Left hindlimb (tissue), 1 donor: Measurements from ENCODE around the gene CLIC5.
A peak's percentile ranks its signal among the peaks of the same experiment; 100 is the strongest.
"Not testable (repeated sequence)": the region's sequence is repeated elsewhere in the genome, so short reads cannot be mapped to it uniquely, and the experiment has no call there.

Source experiments
- DNase-seq: peaks from one replicate; pipeline ENCODE4 v3.0.0-alpha.2; 2018

Gene CLIC5

DNA sequence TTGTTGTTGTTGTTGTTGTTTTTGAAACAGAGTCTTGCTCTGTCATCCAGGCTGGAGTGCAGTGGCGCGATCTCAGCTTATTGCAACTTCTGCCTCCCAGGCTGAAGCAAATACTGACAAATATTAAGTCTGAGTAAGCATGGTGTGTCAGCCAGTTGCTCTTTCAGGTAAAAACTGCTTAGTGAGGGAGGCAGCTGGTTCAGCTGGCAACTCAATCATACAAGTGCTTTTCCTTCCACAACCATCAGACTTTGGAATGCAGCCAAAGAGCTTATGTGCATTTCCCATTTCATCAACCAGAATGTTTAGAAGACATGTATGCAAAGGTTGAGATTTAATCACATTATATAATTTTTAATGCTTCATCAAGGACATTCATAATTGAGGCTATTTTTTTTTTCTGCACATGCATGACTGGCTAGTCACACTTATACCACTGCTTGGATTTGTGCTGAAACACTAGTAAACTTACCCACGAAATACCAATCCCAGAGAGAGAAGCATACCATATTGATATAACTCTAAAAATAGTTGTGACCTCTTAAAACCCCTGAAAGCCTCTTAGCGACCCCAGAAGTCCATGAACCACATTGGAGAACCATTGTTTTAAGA, 56.0 kb downstream of the CLIC5 start:
- no peak for DNase-seq

GRCh38 chr6:45956663-45957062, 59.0 kb downstream of the CLIC5 start:
- DNase-seq = no peak

DNA sequence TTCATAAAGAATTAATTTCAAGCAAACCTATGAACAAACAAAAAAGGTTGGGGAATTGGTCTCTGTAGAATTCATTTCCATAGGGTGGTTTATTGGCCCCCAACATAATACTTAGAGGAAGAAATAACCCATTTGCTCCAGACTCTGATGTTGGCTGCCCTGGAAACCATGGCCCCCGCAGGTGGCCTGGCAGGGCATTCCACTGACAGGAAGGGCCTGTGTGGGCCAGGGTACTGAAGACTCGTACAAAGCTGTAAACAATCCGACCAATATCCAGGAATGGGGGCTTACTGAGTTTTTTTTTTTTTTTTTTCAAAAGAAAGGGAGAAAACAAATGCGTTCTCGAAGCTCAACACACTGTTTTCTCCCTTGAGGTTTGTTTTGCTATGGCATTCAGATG, 59.5 kb downstream of the CLIC5 start:
- no peak for DNase-seq

DNA sequence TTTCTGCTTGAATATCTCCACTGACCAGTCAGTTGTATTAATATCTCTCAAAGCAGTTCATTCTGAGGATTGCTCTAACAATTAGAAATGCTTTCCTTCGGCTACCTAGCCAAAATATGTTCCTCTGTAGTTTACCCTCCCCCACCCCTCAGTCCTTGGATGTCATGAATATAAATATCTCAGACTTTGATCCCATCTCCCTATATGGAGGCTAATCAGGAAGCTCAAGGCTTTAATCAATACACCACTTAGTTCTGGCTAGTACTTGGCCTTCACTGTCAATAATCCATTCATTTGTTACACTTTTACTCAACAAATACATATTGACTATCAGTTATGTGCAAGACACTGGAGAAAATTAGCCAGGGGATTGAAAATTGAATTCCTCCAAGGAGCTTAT, 60.1 kb downstream of the CLIC5 start:
- no peak for DNase-seq

- no peak for DNase-seq
Observed at GRCh38 chr6:45952546-45952945, 63.1 kb downstream of the CLIC5 start.

GRCh38 chr6:45952168-45952529, 63.5 kb downstream of the CLIC5 start:
- DNase-seq = no peak

- DNase-seq = no peak
Observed at GRCh38 chr6:45951321-45952167, 64.1 kb downstream of the CLIC5 start.

DNA sequence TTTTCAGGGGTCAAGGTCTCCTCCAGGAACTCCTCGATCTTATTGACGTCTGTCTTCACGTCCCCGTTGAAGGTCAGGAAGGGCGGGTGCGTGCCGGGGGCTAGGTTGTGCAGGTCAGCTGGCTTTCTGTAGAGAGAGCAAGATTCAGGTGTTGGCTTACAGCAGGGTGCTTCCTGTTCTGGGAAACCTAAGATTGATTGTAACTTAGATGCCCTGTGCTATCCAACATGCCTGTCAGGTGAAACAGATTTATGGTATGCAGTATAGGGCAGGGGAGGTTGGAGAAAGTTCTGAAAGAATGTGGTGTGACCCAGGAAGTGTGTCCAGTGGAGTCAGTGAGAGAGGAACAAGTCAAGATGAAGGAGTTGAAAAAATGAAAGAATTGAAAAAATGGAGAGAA, 66.4 kb downstream of the CLIC5 start:
- no peak for DNase-seq

- no peak for DNase-seq
Observed at GRCh38 chr6:45947807-45948206, 67.9 kb downstream of the CLIC5 start.

- no peak for DNase-seq
Observed at GRCh38 chr6:45946887-45947286, 68.8 kb downstream of the CLIC5 start.

GRCh38 chr6:45946352-45946751, 69.3 kb downstream of the CLIC5 start:
- peak; percentile 72 for DNase-seq

GRCh38 chr6:45942953-45943352, 72.7 kb downstream of the CLIC5 start:
- DNase-seq = no peak

- no peak for DNase-seq
Observed at GRCh38 chr6:45933855-45934254, 81.8 kb downstream of the CLIC5 start.

- no peak for DNase-seq
Observed at GRCh38 chr6:45931232-45931631, 84.4 kb downstream of the CLIC5 start.

- DNase-seq = peak; percentile 76
Observed at GRCh38 chr6:45930420-45931040, 85.1 kb downstream of the CLIC5 start.

DNA sequence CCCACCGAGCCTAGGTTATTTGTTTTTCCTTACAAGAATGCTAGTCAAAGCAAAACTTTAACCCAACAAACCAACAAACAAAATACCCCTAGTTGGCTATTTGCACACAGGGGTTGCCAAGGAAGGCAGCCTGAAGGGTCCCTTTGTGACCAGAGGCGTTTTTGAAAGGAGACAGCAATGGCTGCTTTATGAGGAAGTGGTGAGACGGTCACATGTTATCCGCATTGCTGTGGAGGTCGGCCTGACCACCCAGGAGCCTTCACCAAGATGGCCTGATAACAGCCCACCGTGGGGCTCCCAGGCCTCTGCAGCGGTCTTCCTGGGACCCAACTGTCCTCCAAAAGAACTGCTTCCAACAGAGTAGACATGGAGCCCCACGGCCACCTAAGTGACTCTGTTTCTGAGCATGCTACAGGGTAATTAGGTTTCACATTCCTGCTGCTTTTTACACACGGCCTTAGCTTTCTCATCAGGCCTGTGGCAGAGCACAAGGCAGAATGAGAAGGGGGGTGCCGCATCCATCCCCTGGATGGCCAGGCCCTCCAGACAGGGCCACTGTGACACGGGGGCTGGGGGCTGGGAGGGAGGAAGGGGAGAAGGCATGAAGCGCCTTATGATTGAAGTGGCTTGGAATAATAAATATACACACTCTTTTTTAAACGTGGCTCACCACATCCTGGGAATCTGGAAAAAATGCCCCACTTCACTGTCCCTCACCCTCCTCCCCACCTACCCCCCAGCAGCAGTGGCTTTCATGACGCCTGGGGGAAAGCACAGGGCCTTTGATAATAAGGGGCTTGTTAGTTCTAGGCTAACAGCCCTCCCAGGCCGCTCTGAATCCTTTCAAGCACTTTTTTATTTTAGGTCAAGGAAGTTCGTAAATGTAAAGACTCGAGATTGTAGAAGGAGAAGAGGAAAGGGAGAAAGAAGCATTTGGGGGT, 86.0 kb downstream of the CLIC5 start:
- no peak for DNase-seq

- peak; percentile 47 for DNase-seq
Observed at GRCh38 chr6:45928721-45929305, 86.8 kb downstream of the CLIC5 start.

DNA sequence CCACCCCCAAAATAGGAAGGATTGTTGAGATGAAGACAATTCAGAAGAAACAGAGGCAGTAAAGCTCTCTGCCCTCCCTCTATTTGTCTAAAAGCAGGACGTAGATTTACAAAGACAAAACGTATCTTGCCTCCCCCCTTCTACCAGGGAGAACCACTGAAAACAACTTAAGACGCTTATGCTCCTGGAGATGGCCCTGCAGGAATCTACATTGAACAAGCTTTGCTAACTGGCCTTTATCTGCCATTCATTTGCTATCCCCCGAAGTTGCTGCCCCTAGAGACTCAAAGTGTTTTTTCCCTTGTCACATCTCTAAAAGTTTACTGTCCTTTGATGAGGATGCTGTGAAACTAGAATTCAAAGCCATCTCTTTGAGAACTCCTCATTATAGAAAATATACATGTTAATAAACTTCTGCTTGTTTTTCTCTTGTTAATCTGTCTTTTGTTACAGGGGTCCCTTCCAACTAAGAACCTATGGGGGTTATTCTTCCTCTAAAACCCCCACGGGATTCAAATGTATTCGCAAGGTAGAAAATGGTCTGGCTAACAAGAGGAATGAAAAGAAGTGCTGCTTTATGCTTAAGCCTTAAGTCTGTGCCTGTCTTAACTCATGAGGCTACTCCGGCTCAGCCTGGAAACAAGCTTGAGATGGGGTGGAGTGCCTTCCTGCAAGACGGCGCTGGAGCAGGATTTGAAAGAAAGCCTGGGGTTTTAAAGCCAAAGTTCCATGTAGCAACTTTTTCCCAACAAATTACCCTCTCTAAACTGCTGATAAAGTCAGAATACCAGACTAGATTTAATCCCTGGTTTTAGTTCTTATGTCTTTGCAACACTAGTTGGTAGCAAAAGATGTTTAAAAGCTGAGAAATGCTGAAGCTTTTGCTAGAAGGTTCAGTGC, 88.0 kb downstream of the CLIC5 start:
- DNase-seq = no peak

GRCh38 chr6:45926423-45926822, 89.2 kb downstream of the CLIC5 start:
- DNase-seq = not testable (repeated sequence)

DNA sequence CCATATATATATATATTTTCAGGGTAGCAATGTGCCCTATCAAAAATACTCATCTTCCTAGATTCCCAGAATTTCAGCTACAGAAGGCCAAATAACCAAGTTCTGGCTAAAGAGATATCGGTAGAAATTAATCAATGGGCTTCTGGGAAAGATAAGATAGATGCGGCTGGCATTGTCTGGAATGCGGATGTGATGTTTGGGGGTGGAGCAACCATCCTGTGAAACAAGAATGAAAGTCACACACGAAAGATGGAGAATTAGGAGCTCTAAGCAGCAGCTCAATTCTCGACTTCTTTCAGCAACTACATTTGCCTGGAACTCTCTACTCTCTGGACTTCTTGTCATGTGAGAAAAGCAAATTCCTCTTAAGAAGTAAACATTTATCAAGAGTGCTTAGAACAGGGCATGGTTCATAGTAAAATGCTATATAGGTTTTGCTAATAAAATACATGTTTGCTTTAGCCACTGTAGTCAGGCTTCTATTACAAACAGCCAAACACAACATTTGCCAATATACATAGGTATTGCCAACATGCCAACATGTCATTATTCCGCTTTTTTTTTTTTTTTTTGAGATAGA, 90.8 kb downstream of the CLIC5 start:
- DNase-seq = no peak

- no peak for DNase-seq
Observed at GRCh38 chr6:45923831-45924391, 91.7 kb downstream of the CLIC5 start.
